ENCODE data around the gene NTN4.

GRCh38 chr12:95633049-95633731 lies 157.4 kb downstream of the NTN4 start:
- TF ChIP-seq RAD21 (IDR thresholded peaks at IDR 0.05; ENCODE audit: low read length) (no peak), EP300 (IDR thresholded peaks at IDR 0.05; ENCODE audit: borderline replicate concordance in 1 of 2, low read depth in 1 of 2, low read length in 1 of 2) (no peak), TAF1 (IDR thresholded peaks at IDR 0.05; ENCODE audit: borderline replicate concordance, low read depth, low read length) (no peak)
